ENCODE results near the gene PIEZO1. TPM values are rescaled to one million over a fixed set of nuclear protein-coding genes. Genes with fewer than 3 reads are reported as not detected.
A peak's percentile ranks its signal among the peaks of the same experiment; 100 is the strongest.

Gene PIEZO1
- total RNA-seq, 1 donor from 2014 or later: 164 TPM

GRCh38 chr16:88805340-88805715, 20.3 kb upstream of the PIEZO1 start:
- Histone ChIP-seq H3K36me3 (peaks cover 14% of the 10 kb centered on the region), H3K9me3 (no peaks in the 10 kb centered on the region), H3K27me3 (ENCODE audit: low read depth) (no peaks in the 10 kb centered on the region), H3K27ac (no peak overlapping the region), H3K4me3 (no peak overlapping the region), H3K4me1 (peaks cover 32% of the 10 kb centered on the region)
- TF ChIP-seq CTCF (IDR thresholded peaks at IDR 0.05): no peak
- ATAC-seq (no peak), DNase-seq (no peak)
- intact Hi-C loops (cut with DNase I): no loop called here

- no peak for TF ChIP-seq CTCF (IDR thresholded peaks at IDR 0.05)
- no peak for DNase-seq
- Histone ChIP-seq H3K27ac (no peak overlapping the region), H3K36me3 (peaks cover 12% of the 10 kb centered on the region), H3K4me1 (peaks cover 26% of the 10 kb centered on the region), H3K4me3 (no peak overlapping the region), H3K27me3 (ENCODE audit: low read depth) (no peaks in the 10 kb centered on the region), H3K9me3 (no peaks in the 10 kb centered on the region)
- no peak for ATAC-seq
- intact Hi-C loops (cut with DNase I): no loop called here
Measured at GRCh38 chr16:88804552-88805339, 19.7 kb upstream of the PIEZO1 start.

- no peaks in the 10 kb centered on the region for H3K9me3 ChIP-seq
- ATAC-seq (no peak), DNase-seq (no peak)
- peak overlapping the region; percentile 74 for H3K4me3 ChIP-seq
- H3K27me3 ChIP-seq (ENCODE audit: low read depth): no peaks in the 10 kb centered on the region
- no peak for TF ChIP-seq CTCF (IDR thresholded peaks at IDR 0.05)
- intact Hi-C loops (cut with DNase I): no loop called here
- peaks cover 24% of the 10 kb centered on the region for H3K4me1 ChIP-seq
- no peak overlapping the region for H3K27ac ChIP-seq
- peaks cover 6% of the 10 kb centered on the region for H3K36me3 ChIP-seq
Measured at GRCh38 chr16:88804173-88804551, 19.1 kb upstream of the PIEZO1 start.

DNA sequence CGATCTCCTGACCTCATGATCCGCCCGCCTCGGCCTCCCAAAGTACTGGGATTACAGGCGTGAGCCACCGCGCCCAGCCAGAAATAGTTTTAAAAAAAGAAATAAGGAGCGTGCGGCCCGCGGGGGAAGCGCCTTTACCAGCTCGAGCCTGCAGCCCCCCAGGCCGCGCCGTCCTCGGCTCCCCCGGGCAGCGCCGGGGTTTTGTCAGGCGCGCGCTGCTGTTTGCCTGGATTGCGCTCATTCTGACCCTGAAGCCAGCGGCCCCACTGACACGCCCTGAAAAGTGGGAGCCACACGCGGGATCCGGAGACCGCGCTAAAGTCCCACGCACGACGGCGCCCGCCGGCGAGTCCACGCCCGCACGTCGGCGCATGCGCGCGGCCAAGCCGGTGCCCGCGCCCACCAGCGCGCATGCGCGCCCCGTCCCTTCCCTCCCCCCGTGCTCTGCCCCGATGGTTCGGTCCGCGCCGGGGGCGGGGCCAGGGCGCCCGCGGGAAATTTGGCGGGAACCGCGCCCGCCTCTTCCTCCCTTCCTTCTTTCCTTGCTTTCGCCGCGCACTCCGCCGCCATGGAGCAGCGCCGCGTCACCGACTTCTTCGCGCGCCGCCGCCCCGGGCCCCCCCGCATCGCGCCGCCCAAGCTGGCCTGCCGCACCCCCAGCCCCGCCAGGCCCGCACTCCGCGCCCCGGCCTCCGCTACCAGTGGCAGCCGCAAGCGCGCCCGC, 18.4 kb upstream of the PIEZO1 start, which contains the start of gene CDT1:
CDT1 (plus strand) TSS at position 526 of the 724 bp plus-strand sequence; CDS start at position 569, 43 bp downstream.
- peak; percentile 89 for DNase-seq
- Histone ChIP-seq H3K27ac (peak within 1 kb of the TSS; percentile 82), H3K4me3 (peak within 1 kb of the TSS; percentile 74), H3K36me3 (no peaks in the 10 kb centered on the region), H3K9me3 (no peaks in the 10 kb centered on the region), H3K27me3 (ENCODE audit: low read depth) (no peaks in the 10 kb centered on the region), H3K4me1 (peaks cover 24% of the 10 kb centered on the region)
- intact Hi-C loops (cut with DNase I): no loop called here
- TF ChIP-seq CTCF (IDR thresholded peaks at IDR 0.05): no peak
- ATAC-seq: peak; percentile 87 to 88

GRCh38 chr16:88800277-88800592, 15.2 kb upstream of the PIEZO1 start:
- Histone ChIP-seq H3K9me3 (no peaks in the 10 kb centered on the region), H3K27ac (no peak overlapping the region), H3K36me3 (no peaks in the 10 kb centered on the region), H3K4me1 (peaks cover 25% of the 10 kb centered on the region), H3K27me3 (ENCODE audit: low read depth) (no peaks in the 10 kb centered on the region), H3K4me3 (no peak overlapping the region)
- intact Hi-C loops (cut with DNase I): no loop called here
- no peak for TF ChIP-seq CTCF (IDR thresholded peaks at IDR 0.05)
- ATAC-seq (no peak), DNase-seq (no peak)

Data from lower lobe of right lung (tissue), 2 donors.